SIG-M5 (cell line): ENCODE results near the gene ALAS1.

Experiments
- DNase-seq: peaks from one replicate; lab custom pipeline; 2025; lab: John Stamatoyannopoulos, UW

The ALAS1 gene

DNA sequence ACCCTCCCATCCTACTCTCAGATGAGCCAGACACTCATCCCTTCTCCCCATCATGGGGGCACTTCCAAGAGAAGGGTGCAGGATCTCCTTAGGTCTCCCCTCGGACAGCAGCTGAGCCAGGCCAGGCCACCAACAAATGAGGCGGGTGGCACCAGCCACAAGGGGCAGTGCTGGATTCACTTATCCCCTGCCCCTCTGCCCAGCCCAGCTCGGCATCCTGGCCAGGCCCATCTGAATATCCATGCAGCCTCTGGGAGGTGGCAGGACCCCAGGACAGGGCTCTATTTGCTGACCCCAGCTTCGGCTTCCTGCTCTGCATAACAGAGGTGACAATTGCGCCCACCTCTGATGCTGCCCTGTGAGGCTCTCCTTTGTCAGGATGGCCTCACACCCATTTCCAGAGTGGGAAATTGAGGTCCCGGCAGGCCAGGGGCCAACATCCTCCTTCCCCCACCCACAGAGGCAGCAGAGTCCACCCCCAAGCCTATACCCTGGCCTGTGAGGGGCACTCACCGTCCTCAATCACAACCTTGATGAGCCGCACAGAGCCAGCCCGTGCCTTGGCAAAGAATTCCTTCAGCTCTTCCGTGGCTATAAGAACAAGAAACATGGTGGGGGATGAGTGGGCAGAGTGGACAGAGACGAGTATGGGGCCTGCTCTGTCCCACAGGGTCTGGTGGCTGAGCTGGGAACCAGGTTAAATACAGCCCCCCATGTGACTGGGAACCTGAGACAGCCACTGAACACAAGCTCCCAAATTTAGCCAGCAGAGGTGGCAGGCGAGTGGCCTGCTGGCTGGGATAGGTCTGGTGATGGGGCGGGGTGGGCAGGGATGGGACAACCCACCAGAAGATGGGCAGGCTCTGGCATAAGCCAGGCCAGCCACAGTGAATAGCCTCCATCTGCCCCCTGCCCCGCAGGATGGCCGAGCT lies 36.8 kb downstream of the ALAS1 start:
- DNase-seq: no peak

- DNase-seq: no peak
Observed at GRCh38 chr3:52236424-52236886, 38.5 kb downstream of the ALAS1 start.

DNA sequence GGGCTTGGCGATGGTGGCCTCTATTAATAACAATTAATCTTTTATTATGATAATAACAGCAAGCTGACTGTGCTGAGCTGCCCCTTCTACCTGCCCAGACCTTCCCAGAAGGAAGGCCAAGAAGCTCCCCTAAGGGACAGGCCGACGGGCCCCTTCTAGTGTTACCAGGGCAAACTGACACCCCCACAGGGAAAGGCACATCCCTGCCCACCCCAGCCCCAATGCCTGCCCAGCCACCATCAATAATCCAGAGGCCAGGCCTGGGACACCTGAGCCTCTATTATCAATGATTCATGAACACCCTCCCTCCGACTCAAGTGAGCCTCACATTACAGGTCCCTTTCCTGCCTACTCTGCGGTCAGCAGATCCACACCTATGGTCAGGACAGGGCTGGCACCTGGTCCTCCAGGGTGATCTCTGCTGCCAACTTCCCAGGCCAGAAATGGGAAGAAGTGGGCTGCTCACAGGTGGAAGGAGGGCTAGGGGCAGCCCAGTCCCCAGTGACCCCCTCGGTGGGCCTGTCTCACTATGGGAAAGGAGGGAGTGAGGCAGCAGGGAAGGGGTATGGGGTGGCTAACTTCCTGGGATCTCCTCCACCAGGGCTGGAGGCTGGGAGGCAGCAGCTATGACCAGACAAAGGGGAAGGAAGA lies 39.2 kb downstream of the ALAS1 start:
- no peak for DNase-seq

DNA sequence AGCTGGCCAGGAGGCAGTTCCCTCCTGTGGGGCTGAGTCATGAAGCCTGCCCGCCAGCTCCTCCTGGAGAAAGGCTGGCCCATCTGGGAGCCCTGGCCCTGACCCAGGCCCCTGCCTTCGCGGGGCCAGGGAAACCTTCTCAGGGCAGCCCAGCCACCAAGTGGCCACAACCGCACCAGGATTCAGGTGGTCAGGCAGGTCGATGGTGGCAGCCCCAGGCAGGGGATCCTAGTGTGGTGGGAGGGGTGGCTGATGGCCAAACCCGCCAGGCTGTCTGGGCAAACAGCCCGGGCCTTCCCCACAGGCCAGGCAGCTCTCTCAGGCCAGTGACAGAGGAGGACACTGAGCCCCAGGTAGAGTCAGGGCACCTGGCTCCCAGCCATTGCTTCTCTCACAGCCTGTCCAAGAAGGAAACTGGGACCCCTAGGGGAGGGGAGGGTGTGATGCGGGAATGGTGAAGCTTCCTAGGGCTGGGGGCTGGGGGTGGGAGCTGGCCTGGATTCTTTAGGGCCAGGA lies 39.8 kb downstream of the ALAS1 start:
- DNase-seq: no peak

- DNase-seq: no peak
Observed at GRCh38 chr3:52238193-52238760, 40.3 kb downstream of the ALAS1 start.

GRCh38 chr3:52238761-52239701 lies 41.1 kb downstream of the ALAS1 start, which contains the start of gene TWF2:
TSS of gene TWF2 (minus strand) at chr3:52239158. CDS start at chr3:52239016, 142 bp downstream.
- no peak for DNase-seq

DNA sequence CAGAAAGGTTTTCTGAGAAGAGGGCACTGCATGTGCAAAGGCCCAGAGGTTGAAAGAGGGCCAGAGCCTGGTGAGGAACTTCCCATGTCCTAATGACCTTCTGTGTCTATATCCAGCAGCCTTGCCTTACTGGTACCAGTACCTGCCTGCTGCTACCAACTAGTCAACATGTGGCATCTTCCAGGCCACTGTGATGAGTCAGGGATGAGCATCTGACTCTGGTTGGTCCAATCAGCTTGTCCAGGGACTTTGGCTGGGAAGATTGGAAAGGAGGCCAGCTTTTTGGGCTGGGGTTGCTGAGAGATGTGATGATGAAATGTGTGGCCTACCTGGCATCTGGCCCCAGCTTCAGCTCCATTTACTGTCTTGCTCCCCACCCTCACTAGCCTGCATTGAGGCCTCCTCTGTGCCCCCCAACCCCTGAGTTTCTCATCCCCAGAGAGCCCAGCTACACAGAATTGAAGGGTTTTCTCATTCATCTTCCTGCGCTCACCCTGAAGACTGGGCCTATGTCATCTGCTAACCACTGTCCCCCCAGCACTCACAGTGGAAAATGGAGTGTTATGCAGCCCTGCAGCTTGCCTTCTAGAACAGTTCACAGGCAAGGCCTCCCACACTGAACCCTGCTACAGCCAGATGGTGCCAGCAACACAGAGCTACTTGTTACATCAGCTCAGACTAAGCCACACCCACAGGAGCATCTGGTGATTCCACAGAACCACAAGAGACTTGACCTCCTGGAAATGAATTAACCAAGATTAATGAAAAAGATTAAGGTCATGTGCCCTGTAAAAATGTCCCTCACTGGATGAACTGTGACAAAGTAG lies 42.3 kb downstream of the ALAS1 start:
- peak; percentile 47 for DNase-seq

DNA sequence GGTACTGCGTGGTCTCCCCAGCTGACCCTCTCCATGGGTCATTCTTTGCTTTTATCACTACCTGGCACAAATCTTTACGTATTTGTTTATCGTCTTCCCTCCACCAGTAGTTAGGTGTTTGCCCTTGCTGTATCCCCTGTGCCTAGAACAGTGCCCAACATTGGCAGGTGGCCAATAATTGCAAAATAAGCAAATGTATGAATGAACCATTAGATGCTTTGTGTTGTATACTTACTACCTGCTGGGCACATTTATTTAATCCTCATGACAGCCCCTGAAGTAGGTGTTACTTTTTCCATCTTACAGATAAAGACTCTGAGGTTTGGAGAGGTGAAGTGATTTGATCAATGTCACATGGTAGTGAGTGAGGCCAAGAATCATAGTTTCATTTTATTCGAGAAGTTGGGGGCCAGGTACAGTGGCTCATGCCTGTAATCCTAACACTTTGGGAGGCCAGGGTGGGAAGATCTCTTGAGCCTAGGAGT lies 43.0 kb downstream of the ALAS1 start:
- no peak for DNase-seq

DNA sequence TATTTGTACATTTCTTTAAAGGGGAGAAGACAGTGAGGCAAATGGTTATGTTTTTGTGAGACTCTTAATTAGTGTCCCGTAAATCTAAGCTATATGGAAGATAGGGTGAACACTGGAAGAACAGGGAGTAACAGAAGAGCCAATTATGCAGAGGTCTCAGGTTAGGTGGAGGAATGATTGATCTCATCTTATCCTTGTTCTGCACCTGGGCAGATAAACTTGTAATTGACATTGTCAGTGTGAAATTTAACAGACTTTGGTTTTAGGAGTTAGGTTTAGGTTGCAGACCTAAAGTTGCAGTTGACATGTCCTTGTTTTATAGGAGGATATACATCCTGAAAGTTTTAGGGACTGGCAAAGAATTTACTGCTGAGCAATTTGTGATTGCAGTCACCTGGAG lies 44.1 kb downstream of the ALAS1 start:
- DNase-seq: no peak

DNA sequence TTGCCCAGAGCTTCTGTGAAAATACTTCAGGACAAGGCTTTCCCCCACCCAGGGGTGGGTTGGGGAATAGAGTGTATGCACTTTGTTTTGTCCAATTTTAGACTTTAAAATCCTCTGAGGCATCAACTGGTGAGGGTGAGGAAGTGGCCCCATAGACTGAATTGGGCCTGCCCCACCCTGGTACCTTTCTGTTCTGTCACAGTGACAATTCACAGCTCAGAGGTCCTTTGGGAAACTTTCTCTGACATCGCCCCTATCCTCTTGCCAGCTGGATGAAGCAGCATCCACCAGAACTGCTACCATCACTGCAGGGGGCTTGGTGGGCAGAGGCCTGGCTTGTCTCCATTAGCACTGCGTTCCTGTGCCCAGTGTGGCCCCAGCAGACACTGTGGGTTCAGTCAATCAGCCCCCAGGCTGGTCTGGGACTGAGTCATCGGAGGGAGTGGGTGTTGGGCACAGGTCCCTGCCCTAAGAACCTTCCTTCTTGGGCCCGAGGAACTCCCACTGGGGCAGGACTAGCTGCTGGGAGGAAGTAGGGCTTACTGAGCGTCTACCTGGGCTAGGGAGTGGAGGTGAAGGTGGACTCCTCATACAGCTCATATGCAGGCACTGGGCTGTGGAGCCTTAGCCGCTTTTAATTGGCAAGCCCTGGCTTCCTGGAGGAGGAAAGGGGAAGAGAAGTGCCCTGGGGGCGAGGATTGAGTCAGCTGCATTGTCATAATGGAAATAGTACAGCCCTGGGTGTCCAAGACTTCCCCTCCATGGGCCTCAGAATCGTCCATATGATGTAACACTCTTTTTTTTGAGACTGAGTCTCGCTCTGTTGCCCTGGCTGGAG lies 46.0 kb downstream of the ALAS1 start:
- DNase-seq: peak; percentile 77

DNA sequence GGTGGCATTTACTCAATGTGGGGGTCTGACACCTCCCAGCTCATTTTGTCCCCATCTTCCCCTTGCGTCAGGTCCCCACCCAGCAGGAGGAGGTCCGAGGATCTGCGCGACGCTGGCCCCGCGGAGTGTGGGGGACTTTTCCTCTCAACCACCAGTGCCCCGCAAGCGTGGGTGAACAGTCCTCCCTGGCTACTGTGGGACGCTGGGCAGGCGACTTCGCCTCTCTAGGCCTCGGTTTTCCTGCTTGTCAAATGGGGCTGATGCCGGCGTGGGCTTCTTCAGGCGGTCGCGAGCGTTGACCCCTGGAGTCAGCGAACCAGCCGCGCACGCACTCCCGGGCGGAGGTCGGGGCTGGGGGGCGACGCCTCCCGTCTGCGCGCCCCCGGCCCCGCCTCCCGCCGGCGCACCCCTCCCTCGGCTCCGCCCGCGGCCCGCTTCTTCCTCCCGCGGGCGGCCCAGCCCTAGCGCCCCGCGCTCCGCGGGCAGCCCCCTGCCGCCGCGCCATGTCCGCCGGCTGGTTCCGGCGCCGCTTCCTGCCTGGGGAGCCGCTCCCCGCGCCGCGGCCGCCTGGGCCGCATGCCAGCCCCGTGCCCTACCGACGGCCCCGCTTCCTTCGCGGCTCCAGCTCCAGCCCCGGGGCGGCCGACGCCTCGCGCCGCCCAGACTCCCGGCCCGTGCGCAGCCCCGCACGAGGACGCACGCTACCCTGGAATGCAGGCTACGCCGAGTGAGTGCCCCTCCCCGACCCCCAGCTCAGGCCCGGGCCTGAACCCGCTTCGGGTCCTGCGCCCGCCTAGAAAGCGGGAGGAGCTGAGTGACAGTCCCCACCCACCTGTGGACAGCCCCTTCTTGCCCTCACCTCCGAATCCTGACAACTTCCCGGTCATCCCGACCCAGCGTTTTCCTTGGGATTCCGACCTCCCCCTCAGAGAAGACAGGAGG lies 47.6 kb downstream of the ALAS1 start, which contains the start of gene PPM1M:
PPM1M (plus strand) TSS at position 438 of the 942 bp plus-strand sequence; CDS start at position 504, 66 bp downstream.
- DNase-seq: no peak

- no peak for DNase-seq
Observed at GRCh38 chr3:52246264-52246620, 48.3 kb downstream of the ALAS1 start.

GRCh38 chr3:52246728-52247408 lies 48.9 kb downstream of the ALAS1 start:
- DNase-seq: no peak

GRCh38 chr3:52247409-52248164 lies 49.6 kb downstream of the ALAS1 start:
- DNase-seq: no peak

GRCh38 chr3:52248165-52248541 lies 50.2 kb downstream of the ALAS1 start:
- DNase-seq: no peak

GRCh38 chr3:52248816-52249547 lies 51.0 kb downstream of the ALAS1 start:
- no peak for DNase-seq
